SK-N-SH (cell line): Measurements from ENCODE around the gene KIF25.

Experiments used
- CHD2 ChIP-seq: fragments of 150-350 bp; IDR thresholded peaks from 2 replicates; pipeline ENCODE4 v1.6.1; 2018; ENCODE audit warnings: low read length; ENCODE audit not compliant: partially characterized antibody
- CTCF ChIP-seq: fragments of 200-600 bp; sonication (generic); IDR thresholded peaks from 2 replicates; pipeline ENCODE4 v1.6.1; 2017; ENCODE audit warnings: antibody characterized with exemption, mild to moderate bottlenecking, moderate library complexity
- GABPA ChIP-seq: IDR thresholded peaks from 2 replicates; pipeline ENCODE4 v1.4.0; 2012; ENCODE audit warnings: low read depth, mild to moderate bottlenecking
- MEF2A ChIP-seq: IDR thresholded peaks from 2 replicates; pipeline ENCODE4 v1.4.0; 2012; ENCODE audit warnings: low read depth, borderline replicate concordance
- POLR2AphosphoS5 ChIP-seq: IDR thresholded peaks from 2 replicates; pipeline ENCODE4 v1.6.1; 2012; ENCODE audit warnings: low read depth, low read length
- RCOR1 ChIP-seq: fragments of 150-350 bp; IDR thresholded peaks from 2 replicates; pipeline ENCODE4 v1.6.1; 2017; ENCODE audit warnings: antibody characterized with exemption, low read length
- REST ChIP-seq: IDR thresholded peaks from 2 replicates; pipeline ENCODE4 v1.6.1; 2012; ENCODE audit warnings: mild to moderate bottlenecking, low read depth, low read length, moderate library complexity
- SIN3A ChIP-seq: IDR thresholded peaks from 2 replicates; pipeline ENCODE4 v1.6.1; 2012; ENCODE audit warnings: low read depth, mild to moderate bottlenecking, low read length, moderate library complexity, borderline replicate concordance
- TAF1 ChIP-seq: IDR thresholded peaks from 2 replicates; pipeline ENCODE4 v1.6.1; 2012; ENCODE audit warnings: low read depth, mild to moderate bottlenecking, low read length, moderate library complexity, borderline replicate concordance
- TCF12 ChIP-seq: IDR thresholded peaks from 2 replicates; pipeline ENCODE4 v1.4.0; 2012
- TF ChIP-seq, protein P1 (sequence below): fragments of 150-350 bp; IDR thresholded peaks from 2 replicates; pipeline ENCODE4 v1.6.1; 2017; ENCODE audit warnings: antibody characterized with exemption, low read length, low read depth, borderline replicate concordance

GRCh38 chr6:167988154-167988495 is 9.3 kb upstream of the KIF25 start:
- TF ChIP-seq CTCF (no peak), REST (no peak), CHD2 (no peak), RCOR1 (no peak), SIN3A (no peak), TAF1 (no peak), MEF2A (no peak), POLR2AphosphoS5 (no peak), TCF12 (no peak), GABPA (no peak)
- TF ChIP-seq, protein P1, sequence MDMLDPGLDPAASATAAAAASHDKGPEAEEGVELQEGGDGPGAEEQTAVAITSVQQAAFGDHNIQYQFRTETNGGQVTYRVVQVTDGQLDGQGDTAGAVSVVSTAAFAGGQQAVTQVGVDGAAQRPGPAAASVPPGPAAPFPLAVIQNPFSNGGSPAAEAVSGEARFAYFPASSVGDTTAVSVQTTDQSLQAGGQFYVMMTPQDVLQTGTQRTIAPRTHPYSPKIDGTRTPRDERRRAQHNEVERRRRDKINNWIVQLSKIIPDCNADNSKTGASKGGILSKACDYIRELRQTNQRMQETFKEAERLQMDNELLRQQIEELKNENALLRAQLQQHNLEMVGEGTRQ = no peak
